IPS-18c (cell line): ENCODE measurements around the gene ACBD6.

ENCODE experiments used
- H3K4me3 ChIP-seq: 2 replicates; pipeline ENCODE4 v1.7.0; 2013; ENCODE audit warnings: low read depth, mild to moderate bottlenecking, low read length, moderate library complexity; ENCODE audit not compliant: insufficient read depth
- H3K9me3 ChIP-seq: one replicate; pipeline ENCODE4 v1.6.1; 2013; ENCODE audit warnings: mild to moderate bottlenecking, low read length, moderate library complexity; ENCODE audit not compliant: control insufficient read depth, insufficient read depth

The ACBD6 gene

GRCh38 chr1:180530501-180530900, 28.1 kb upstream of the ACBD6 start:
- Histone ChIP-seq H3K4me3 (no peak overlapping the region), H3K9me3 (no peaks in the 10 kb centered on the region)

- no peaks in the 10 kb centered on the region for H3K9me3 ChIP-seq
- H3K4me3 ChIP-seq: no peak overlapping the region
Measured at GRCh38 chr1:180528868-180529470, 26.6 kb upstream of the ACBD6 start.

GRCh38 chr1:180527101-180527669, 24.8 kb upstream of the ACBD6 start:
- no peak overlapping the region for H3K4me3 ChIP-seq

GRCh38 chr1:180525715-180526039, 23.3 kb upstream of the ACBD6 start:
- H3K4me3 ChIP-seq: no peak overlapping the region
- H3K9me3 ChIP-seq: no peaks in the 10 kb centered on the region

More at GRCh38 chr1:180527101-180527669, 24.8 kb upstream of the ACBD6 start:
- no peaks in the 10 kb centered on the region for H3K9me3 ChIP-seq

GRCh38 chr1:180524915-180525714, 22.7 kb upstream of the ACBD6 start:
- Histone ChIP-seq H3K9me3 (no peaks in the 10 kb centered on the region), H3K4me3 (no peak overlapping the region)

- Histone ChIP-seq H3K4me3 (no peak overlapping the region), H3K9me3 (no peaks in the 10 kb centered on the region)
Measured at GRCh38 chr1:180524160-180524914, 22.0 kb upstream of the ACBD6 start.

- H3K9me3 ChIP-seq: no peaks in the 10 kb centered on the region
- no peak overlapping the region for H3K4me3 ChIP-seq
Measured at GRCh38 chr1:180522213-180522515, 19.8 kb upstream of the ACBD6 start.

- no peaks in the 10 kb centered on the region for H3K9me3 ChIP-seq
- H3K4me3 ChIP-seq: no peak overlapping the region
Measured at GRCh38 chr1:180521474-180522212, 19.3 kb upstream of the ACBD6 start.

GRCh38 chr1:180519846-180520245, 17.5 kb upstream of the ACBD6 start:
- Histone ChIP-seq H3K4me3 (no peak overlapping the region), H3K9me3 (no peaks in the 10 kb centered on the region)

- H3K9me3 ChIP-seq: no peaks in the 10 kb centered on the region
Measured at GRCh38 chr1:180515857-180516388, 13.5 kb upstream of the ACBD6 start.

GRCh38 chr1:180515364-180515763, 13.0 kb upstream of the ACBD6 start:
- Histone ChIP-seq H3K9me3 (no peaks in the 10 kb centered on the region), H3K4me3 (no peak overlapping the region)

More at GRCh38 chr1:180515857-180516388, 13.5 kb upstream of the ACBD6 start:
- H3K4me3 ChIP-seq: no peak overlapping the region

GRCh38 chr1:180513531-180513930, 11.2 kb upstream of the ACBD6 start:
- Histone ChIP-seq H3K9me3 (peaks cover 2% of the 10 kb centered on the region), H3K4me3 (no peak overlapping the region)

- Histone ChIP-seq H3K9me3 (peaks cover 2% of the 10 kb centered on the region), H3K4me3 (no peak overlapping the region)
Measured at GRCh38 chr1:180510882-180511281, 8.5 kb upstream of the ACBD6 start.

- H3K4me3 ChIP-seq: no peak overlapping the region
Measured at GRCh38 chr1:180508725-180509097, 6.3 kb upstream of the ACBD6 start.

GRCh38 chr1:180507795-180508724, 5.7 kb upstream of the ACBD6 start:
- Histone ChIP-seq H3K9me3 (peaks cover 2% of the 10 kb centered on the region), H3K4me3 (no peak overlapping the region)

More at GRCh38 chr1:180508725-180509097, 6.3 kb upstream of the ACBD6 start:
- peaks cover 2% of the 10 kb centered on the region for H3K9me3 ChIP-seq

GRCh38 chr1:180505732-180506335, 3.5 kb upstream of the ACBD6 start:
- Histone ChIP-seq H3K4me3 (no peak overlapping the region), H3K9me3 (peaks cover 2% of the 10 kb centered on the region)
